ENCODE data around the gene NFIX. TPM values are rescaled to one million over a fixed set of nuclear protein-coding genes. Genes with fewer than 3 reads are reported as not detected.
A peak's percentile ranks its signal among the peaks of the same experiment; 100 is the strongest.

Gene NFIX
- total and polyA plus RNA-seq, 2 of the 13 experiments (the other 11 are each of a cell fraction or from before 2014, with no cell fraction given) = 3.4 to 5.4 TPM

GRCh38 chr19:12956446-12957388 lies 38.6 kb upstream of the NFIX start, which contains the start of gene GADD45GIP1 (continued):
- TF ChIP-seq REST (IDR thresholded peaks at IDR 0.05; ENCODE audit: borderline replicate concordance in 1 of 2, low read depth in 1 of 2, low read length in 2 of 2) = no peak
- TF ChIP-seq ZNF549 (CRISPR knock-in tag; IDR thresholded peaks at IDR 0.05) = no peak
- no peak for TF ChIP-seq PBX2 (CRISPR knock-in tag; IDR thresholded peaks at IDR 0.05)
- TF ChIP-seq SIX1 (CRISPR knock-in tag; IDR thresholded peaks at IDR 0.05; ENCODE audit: borderline replicate concordance) = no peak
- TF ChIP-seq HDAC2 (CRISPR knock-in tag; IDR thresholded peaks at IDR 0.05) = peak; percentile 45; the same call in 1 of the 2 replicates
- TF ChIP-seq ZBTB34 (CRISPR knock-in tag; IDR thresholded peaks at IDR 0.05) = no peak
- no peak for TF ChIP-seq ZNF326 (CRISPR knock-in tag; IDR thresholded peaks at IDR 0.05; ENCODE audit: borderline replicate concordance)
- no peak for TF ChIP-seq SRSF4 (IDR thresholded peaks at IDR 0.05; ENCODE audit: low read depth, low read length, poor library complexity, severe bottlenecking)
- TF ChIP-seq ZSCAN21 (CRISPR knock-in tag; IDR thresholded peaks at IDR 0.05; ENCODE audit: borderline replicate concordance) = peak; percentile 88; the same call in 1 of the 2 replicates
- no peak for TF ChIP-seq SYNCRIP (IDR thresholded peaks at IDR 0.05; ENCODE audit: insufficient read depth, low read depth, low read length)
- TF ChIP-seq MED1 (CRISPR knock-in tag; IDR thresholded peaks at IDR 0.05) = peak; percentile 31; the same call in 1 of the 2 replicates
- no peak for TF ChIP-seq ZNF609 (CRISPR knock-in tag; IDR thresholded peaks at IDR 0.05; ENCODE audit: borderline replicate concordance)
- TF ChIP-seq ZNF550 (CRISPR knock-in tag; IDR thresholded peaks at IDR 0.05; ENCODE audit: borderline replicate concordance) = no peak
- TF ChIP-seq ZNF782 (CRISPR knock-in tag; IDR thresholded peaks at IDR 0.05; ENCODE audit: borderline replicate concordance) = no peak
- peak; percentile 79; the same call in 1 of the 2 replicates for TF ChIP-seq ATF5 (CRISPR knock-in tag; IDR thresholded peaks at IDR 0.05; ENCODE audit: low read depth)
